Keratinocyte (primary cell): ENCODE data around the gene EYS. TPM values are rescaled to one million over a fixed set of nuclear protein-coding genes. Genes with fewer than 3 reads are reported as not detected.

Experiments used
- DNase-seq: peaks from one replicate; pipeline ENCODE4 v3.0.0-alpha.2; 2011; ENCODE audit warnings: low read depth, missing footprints, low spot score
- FAIRE-seq: peaks from 2 replicates; lab custom pipeline; 2011; peaks lifted over from hg19 to GRCh38; lab: Jason Lieb, UNC
- H2AFZ ChIP-seq: 2 replicates; pipeline ENCODE4 v1.6.0; 2012; ENCODE audit warnings: low read length, control low read depth, inconsistent platforms; ENCODE audit not compliant: control insufficient read depth
- H3K27ac ChIP-seq: 2 replicates; pipeline ENCODE4 v1.5.1; 2011; ENCODE audit warnings: low read length; ENCODE audit not compliant: control insufficient read depth, insufficient read depth
- H3K27me3 ChIP-seq: 3 replicates; pipeline ENCODE4 v1.6.0; 2011; ENCODE audit warnings: low read length; ENCODE audit not compliant: control insufficient read depth, insufficient read depth; ENCODE audit errors: extremely low read depth
- H3K36me3 ChIP-seq, 2 experiments: 2 replicates in 1 of 2; 3 replicates in 1 of 2; pipeline ENCODE4 v1.5.1; 2011; ENCODE audit warnings: low read length in 2 of 2, mild to moderate bottlenecking in 1 of 2; ENCODE audit not compliant: control insufficient read depth in 2 of 2, insufficient read depth in 2 of 2; ENCODE audit errors: extremely low read depth in 1 of 2
- H3K4me1 ChIP-seq: 3 replicates; pipeline ENCODE4 v1.5.1; 2011; ENCODE audit warnings: low read length; ENCODE audit not compliant: control insufficient read depth, insufficient read depth; ENCODE audit errors: extremely low read depth
- H3K4me2 ChIP-seq: 3 replicates; pipeline ENCODE4 v1.6.0; 2011; ENCODE audit warnings: low read depth, low read length; ENCODE audit not compliant: control insufficient read depth, insufficient read depth; ENCODE audit errors: extremely low read depth
- H3K4me3 ChIP-seq, 3 experiments: fragments of 200-600 bp in 1 of 3; sonication (generic) in 1 of 3; 2 replicates in 2 of 3; 3 replicates in 1 of 3; pipeline ENCODE4 v1.5.1; 2011 to 2016; ENCODE audit warnings: low read length in 3 of 3, mild to moderate bottlenecking in 3 of 3, control low read depth in 2 of 3, inconsistent platforms in 1 of 3, low read depth in 1 of 3, mixed read lengths in 1 of 3, mixed run types in 1 of 3, moderate library complexity in 1 of 3; ENCODE audit not compliant: control insufficient read depth in 2 of 3, insufficient read depth in 2 of 3; ENCODE audit errors: extremely low read depth in 1 of 3
- H3K79me2 ChIP-seq: 2 replicates; pipeline ENCODE4 v1.6.0; 2012; ENCODE audit warnings: low read length; ENCODE audit not compliant: control insufficient read depth, insufficient read depth
- H3K9ac ChIP-seq: 3 replicates; pipeline ENCODE4 v1.6.0; 2011; ENCODE audit warnings: low read length; ENCODE audit not compliant: control insufficient read depth, insufficient read depth; ENCODE audit errors: extremely low read depth
- H3K9me1 ChIP-seq: 3 replicates; pipeline ENCODE4 v1.6.0; 2011; ENCODE audit warnings: low read length; ENCODE audit not compliant: control insufficient read depth, insufficient read depth; ENCODE audit errors: extremely low read depth
- H3K9me3 ChIP-seq: 2 replicates; pipeline ENCODE4 v1.5.1; 2012; ENCODE audit warnings: low read depth, low read length; ENCODE audit not compliant: control insufficient read depth
- H4K20me1 ChIP-seq: 3 replicates; pipeline ENCODE4 v1.6.0; 2011; ENCODE audit warnings: low read length; ENCODE audit not compliant: control insufficient read depth, insufficient read depth; ENCODE audit errors: extremely low read depth
- EZH2 ChIP-seq: IDR thresholded peaks from one replicate; pipeline ENCODE4 v1.6.1; 2012; ENCODE audit warnings: inconsistent platforms, mild to moderate bottlenecking, low read length, moderate library complexity
- dilution Hi-C: fragments of 300-500 bp; cut with MboI; formaldehyde crosslinking; loops from one replicate; pipeline ENCODE4 v1.7.0; 2020; ENCODE audit warnings: low sequenced_read_pairs; ENCODE audit not compliant: extremely low pct_ligation_motif_present
- polyA plus RNA-seq, 5 experiments: library from polyadenylated mRNA; depleted of rRNA in 3 of 5; stranded (reverse) in 3 of 5; stranded (forward) in 1 of 5; unstranded in 1 of 5; fragments of >200 nt; gene quantifications; 1 replicate in 1 of 5; 2 replicates in 3 of 5; 3 replicates in 1 of 5; pipeline versions ENCODE4 v1.2.1 to v1.2.3, GENCODE V29; 2011 to 2012; ENCODE audit warnings: missing spikeins in 2 of 5, low read depth in 1 of 5, low replicate concordance in 1 of 5
- TF ChIP-seq, protein P1 (sequence below), 3 experiments: IDR thresholded peaks in 1 of 3; conservative IDR thresholded peaks in 1 of 3; optimal IDR thresholded peaks in 1 of 3; 2 replicates in 2 of 3; 3 replicates in 1 of 3; pipeline versions ENCODE3 to v1.5.1; 2011; ENCODE audit warnings: low read length in 3 of 3, mild to moderate bottlenecking in 3 of 3, moderate library complexity in 2 of 3, control low read depth in 1 of 3, inconsistent platforms in 1 of 3; ENCODE audit not compliant: insufficient read depth in 2 of 3; ENCODE audit errors: extremely low read depth in 1 of 3

The EYS gene
- polyA plus RNA-seq, 1 donor (not counting 4 experiments of a cell fraction or from before 2014, with no cell fraction given) = 0.34 TPM

DNA sequence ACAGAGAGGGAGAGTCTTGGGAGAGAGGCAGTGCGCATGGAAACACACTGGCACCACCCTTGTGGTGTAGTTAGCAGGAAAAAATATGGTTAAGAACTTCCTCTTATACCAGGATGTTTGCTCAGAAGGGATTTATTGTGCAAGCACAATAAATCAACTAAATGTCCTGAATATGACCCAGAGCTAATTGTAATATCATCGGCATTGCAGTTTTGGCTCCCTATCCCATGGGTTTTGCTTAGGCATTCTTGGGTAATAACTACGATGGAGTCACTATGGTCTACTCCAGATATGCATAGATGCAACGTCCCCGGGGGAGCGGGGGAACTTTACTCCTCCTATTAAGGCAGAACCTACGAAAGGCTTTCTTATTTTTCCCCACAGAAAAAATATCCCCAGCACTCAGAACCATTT is 751.6 kb downstream of the EYS start:
- H3K4me2 ChIP-seq = no peak overlapping the region
- no peaks in the 10 kb centered on the region for H3K4me1 ChIP-seq
- H3K9me3 ChIP-seq = no peaks in the 10 kb centered on the region
- H3K4me3 ChIP-seq = no peak overlapping the region
- no peaks in the 10 kb centered on the region for H3K36me3 ChIP-seq
- no peaks in the 10 kb centered on the region for H3K9me1 ChIP-seq
- dilution Hi-C loops = no loop called here
- no peak for TF ChIP-seq EZH2
- TF ChIP-seq, protein P1, sequence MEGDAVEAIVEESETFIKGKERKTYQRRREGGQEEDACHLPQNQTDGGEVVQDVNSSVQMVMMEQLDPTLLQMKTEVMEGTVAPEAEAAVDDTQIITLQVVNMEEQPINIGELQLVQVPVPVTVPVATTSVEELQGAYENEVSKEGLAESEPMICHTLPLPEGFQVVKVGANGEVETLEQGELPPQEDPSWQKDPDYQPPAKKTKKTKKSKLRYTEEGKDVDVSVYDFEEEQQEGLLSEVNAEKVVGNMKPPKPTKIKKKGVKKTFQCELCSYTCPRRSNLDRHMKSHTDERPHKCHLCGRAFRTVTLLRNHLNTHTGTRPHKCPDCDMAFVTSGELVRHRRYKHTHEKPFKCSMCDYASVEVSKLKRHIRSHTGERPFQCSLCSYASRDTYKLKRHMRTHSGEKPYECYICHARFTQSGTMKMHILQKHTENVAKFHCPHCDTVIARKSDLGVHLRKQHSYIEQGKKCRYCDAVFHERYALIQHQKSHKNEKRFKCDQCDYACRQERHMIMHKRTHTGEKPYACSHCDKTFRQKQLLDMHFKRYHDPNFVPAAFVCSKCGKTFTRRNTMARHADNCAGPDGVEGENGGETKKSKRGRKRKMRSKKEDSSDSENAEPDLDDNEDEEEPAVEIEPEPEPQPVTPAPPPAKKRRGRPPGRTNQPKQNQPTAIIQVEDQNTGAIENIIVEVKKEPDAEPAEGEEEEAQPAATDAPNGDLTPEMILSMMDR (optimal IDR thresholded peaks at IDR 0.05 in 1 of 3, IDR thresholded peaks at IDR 0.05 in 1 of 3, conservative IDR thresholded peaks at IDR 0.05 in 1 of 3; ENCODE audit: extremely low read depth in 1 of 3, insufficient read depth in 2 of 3, low read length in 3 of 3) = no peak
- H3K27me3 ChIP-seq = no peaks in the 10 kb centered on the region
- H2AFZ ChIP-seq = no peak overlapping the region
- no peak overlapping the region for H3K27ac ChIP-seq
- H3K79me2 ChIP-seq = no peaks in the 10 kb centered on the region
- FAIRE-seq = no peak
- DNase-seq = no peak
- no peak overlapping the region for H3K9ac ChIP-seq
- no peaks in the 10 kb centered on the region for H4K20me1 ChIP-seq

DNA sequence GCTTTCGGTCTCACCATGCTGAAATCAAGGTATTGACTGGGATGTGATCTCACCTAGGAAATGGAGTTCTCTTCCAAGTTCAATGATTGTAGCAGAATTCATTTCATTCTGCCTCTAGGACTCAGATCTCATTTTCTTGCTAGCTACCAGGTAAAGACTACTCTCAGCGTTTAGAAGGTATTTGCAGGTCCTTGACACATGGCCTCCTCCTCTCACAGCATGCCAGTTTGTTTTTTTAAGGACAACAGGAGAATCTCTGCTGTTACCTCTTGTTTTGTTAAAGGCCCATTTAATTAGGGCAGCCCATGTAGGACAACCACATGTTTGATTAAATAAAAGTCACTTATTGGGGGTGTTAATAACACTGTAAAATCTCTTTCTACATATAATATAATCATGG is 757.8 kb downstream of the EYS start:
- no peak for DNase-seq
- Histone ChIP-seq H3K79me2 (no peaks in the 10 kb centered on the region), H3K27ac (no peak overlapping the region), H4K20me1 (no peaks in the 10 kb centered on the region), H3K36me3 (no peaks in the 10 kb centered on the region), H3K4me3 (no peak overlapping the region), H3K9ac (no peak overlapping the region), H3K9me3 (no peaks in the 10 kb centered on the region), H3K4me2 (no peak overlapping the region), H3K27me3 (no peaks in the 10 kb centered on the region), H3K9me1 (no peaks in the 10 kb centered on the region), H3K4me1 (no peaks in the 10 kb centered on the region), H2AFZ (no peak overlapping the region)
- FAIRE-seq = no peak
- dilution Hi-C loops = no loop called here
- TF ChIP-seq, protein P1 (optimal IDR thresholded peaks at IDR 0.05 in 1 of 3, IDR thresholded peaks at IDR 0.05 in 1 of 3, conservative IDR thresholded peaks at IDR 0.05 in 1 of 3; ENCODE audit: extremely low read depth in 1 of 3, insufficient read depth in 2 of 3, low read length in 3 of 3) = no peak
- no peak for TF ChIP-seq EZH2
